HepG2 (cell line): ENCODE measurements around the gene SRCIN1. TPM values are rescaled to one million over a fixed set of nuclear protein-coding genes. Genes with fewer than 3 reads are reported as not detected.

ENCODE experiments used
- ATF7 ChIP-seq, 2 experiments: fragments of 450-650 bp in 1 of 2; sonication (generic) in 1 of 2; formaldehyde crosslinking in 1 of 2; IDR thresholded peaks; 2 replicates each; pipeline versions ENCODE4 v1.4.0 to v1.6.1; 2016 to 2020; ENCODE audit warnings: antibody characterized with exemption in 1 of 2, mild to moderate bottlenecking in 1 of 2, missing genetic modification reagents in 1 of 2
- ATM ChIP-seq: fragments of 450-650 bp; IDR thresholded peaks from 2 replicates; pipeline ENCODE4 v1.7.1; 2017; ENCODE audit warnings: mild to moderate bottlenecking, borderline replicate concordance
- DZIP1 ChIP-seq: sonication (generic); formaldehyde crosslinking; IDR thresholded peaks from 2 replicates; pipeline ENCODE4 v1.5.0; 2020; ENCODE audit warnings: mild to moderate bottlenecking, missing genetic modification reagents
- EED ChIP-seq: sonication (generic); formaldehyde crosslinking; IDR thresholded peaks from 2 replicates; pipeline ENCODE4 v1.5.0; 2020; ENCODE audit warnings: mild to moderate bottlenecking, missing genetic modification reagents
- FIP1L1 ChIP-seq: fragments of 200-400 bp; formaldehyde crosslinking; IDR thresholded peaks from 2 replicates; pipeline ENCODE4 v1.6.1; 2018; ENCODE audit warnings: low read depth, mild to moderate bottlenecking, low read length, moderate library complexity, borderline replicate concordance; ENCODE audit not compliant: insufficient read depth
- HMG20A ChIP-seq: IDR thresholded peaks from 2 replicates; pipeline ENCODE4 v1.6.1; 2016; ENCODE audit warnings: borderline replicate concordance
- MAZ ChIP-seq, 2 experiments: sonication (generic) in 1 of 2; formaldehyde crosslinking in 1 of 2; IDR thresholded peaks; 2 replicates each; pipeline versions ENCODE4 v1.5.0 to v1.6.1; 2012 to 2020; ENCODE audit warnings: low read depth in 2 of 2, mild to moderate bottlenecking in 2 of 2, borderline replicate concordance in 1 of 2, improper control_type of control experiment in 1 of 2, low read length in 1 of 2, missing genetic modification reagents in 1 of 2, moderate library complexity in 1 of 2
- PREB ChIP-seq: sonication (generic); formaldehyde crosslinking; IDR thresholded peaks from 2 replicates; pipeline ENCODE4 v1.4.0; 2020; ENCODE audit warnings: missing genetic modification reagents
- TBL1XR1 ChIP-seq: fragments of 150-350 bp; IDR thresholded peaks from 2 replicates; pipeline ENCODE4 v1.6.1; 2014; ENCODE audit warnings: borderline replicate concordance, low read length; ENCODE audit not compliant: partially characterized antibody
- TBX2 ChIP-seq: sonication (generic); formaldehyde crosslinking; IDR thresholded peaks from 2 replicates; pipeline ENCODE4 v1.5.0; 2020; ENCODE audit warnings: missing genetic modification reagents, mild to moderate bottlenecking, borderline replicate concordance
- ZNF33B ChIP-seq: sonication (generic); formaldehyde crosslinking; IDR thresholded peaks from 2 replicates; pipeline ENCODE4 v1.5.1; 2020; ENCODE audit warnings: mild to moderate bottlenecking, missing genetic modification reagents
- ZNF468 ChIP-seq: sonication (generic); formaldehyde crosslinking; IDR thresholded peaks from 2 replicates; pipeline ENCODE4 v1.8.0; 2022; ENCODE audit warnings: mild to moderate bottlenecking, moderate library complexity, missing genetic modification reagents
- ZNF547 ChIP-seq: sonication (generic); formaldehyde crosslinking; IDR thresholded peaks from 2 replicates; pipeline ENCODE4 v1.5.1; 2020; ENCODE audit warnings: mild to moderate bottlenecking, missing genetic modification reagents
- ZNF549 ChIP-seq: sonication (generic); formaldehyde crosslinking; IDR thresholded peaks from 2 replicates; pipeline ENCODE4 v1.5.0; 2020; ENCODE audit warnings: missing genetic modification reagents
- ZNF552 ChIP-seq: sonication (generic); formaldehyde crosslinking; IDR thresholded peaks from 2 replicates; pipeline ENCODE4 v1.9.0; 2022; ENCODE audit warnings: missing genetic modification reagents, mild to moderate bottlenecking, borderline replicate concordance
- ZNF619 ChIP-seq: sonication (generic); formaldehyde crosslinking; IDR thresholded peaks from 2 replicates; pipeline ENCODE4 v1.4.0; 2020; ENCODE audit warnings: mild to moderate bottlenecking, missing genetic modification reagents
- ZUFSP ChIP-seq: sonication (generic); formaldehyde crosslinking; IDR thresholded peaks from 2 replicates; pipeline ENCODE4 v1.9.0; 2021; ENCODE audit warnings: missing genetic modification reagents, mild to moderate bottlenecking, borderline replicate concordance
- polyA plus RNA-seq, 8 experiments: library from polyadenylated mRNA; depleted of rRNA in 3 of 8; stranded (reverse) in 7 of 8; unstranded in 1 of 8; fragments of >200 nt; fragmentation: Illumina TruSeq in 4 of 8; extraction: Trizol in 4 of 8; gene quantifications; 2 replicates each; pipeline versions ENCODE4 v1.2.1 to v1.2.3, GENCODE V29; 2011 to 2016; ENCODE audit warnings: low read depth in 4 of 8, missing spikeins in 1 of 8, mixed read lengths in 1 of 8; ENCODE audit not compliant: insufficient read depth in 1 of 8
- total RNA-seq, 5 experiments: library from RNA; depleted of rRNA; stranded (reverse); fragments of >200 nt; fragmentation: Illumina TruSeq; extraction: Trizol; gene quantifications; 2 replicates each; pipeline ENCODE4 v1.2.3, GENCODE V29; 2016; ENCODE audit warnings: low read depth in 1 of 5
- TF ChIP-seq, protein P1 (sequence below): sonication (generic); formaldehyde crosslinking; IDR thresholded peaks from 2 replicates; pipeline ENCODE4 v1.4.0; 2020; ENCODE audit warnings: missing genetic modification reagents
- TF ChIP-seq, protein P2 (sequence below): sonication (generic); formaldehyde crosslinking; IDR thresholded peaks from 2 replicates; pipeline ENCODE4 v1.8.1; 2023; ENCODE audit warnings: mild to moderate bottlenecking, moderate library complexity, missing genetic modification reagents

SRCIN1 gene
- total and polyA plus RNA-seq, 2 of the 13 experiments (the other 11 are each of a cell fraction or from before 2014, with no cell fraction given) = 1.2 to 9.6 TPM

DNA sequence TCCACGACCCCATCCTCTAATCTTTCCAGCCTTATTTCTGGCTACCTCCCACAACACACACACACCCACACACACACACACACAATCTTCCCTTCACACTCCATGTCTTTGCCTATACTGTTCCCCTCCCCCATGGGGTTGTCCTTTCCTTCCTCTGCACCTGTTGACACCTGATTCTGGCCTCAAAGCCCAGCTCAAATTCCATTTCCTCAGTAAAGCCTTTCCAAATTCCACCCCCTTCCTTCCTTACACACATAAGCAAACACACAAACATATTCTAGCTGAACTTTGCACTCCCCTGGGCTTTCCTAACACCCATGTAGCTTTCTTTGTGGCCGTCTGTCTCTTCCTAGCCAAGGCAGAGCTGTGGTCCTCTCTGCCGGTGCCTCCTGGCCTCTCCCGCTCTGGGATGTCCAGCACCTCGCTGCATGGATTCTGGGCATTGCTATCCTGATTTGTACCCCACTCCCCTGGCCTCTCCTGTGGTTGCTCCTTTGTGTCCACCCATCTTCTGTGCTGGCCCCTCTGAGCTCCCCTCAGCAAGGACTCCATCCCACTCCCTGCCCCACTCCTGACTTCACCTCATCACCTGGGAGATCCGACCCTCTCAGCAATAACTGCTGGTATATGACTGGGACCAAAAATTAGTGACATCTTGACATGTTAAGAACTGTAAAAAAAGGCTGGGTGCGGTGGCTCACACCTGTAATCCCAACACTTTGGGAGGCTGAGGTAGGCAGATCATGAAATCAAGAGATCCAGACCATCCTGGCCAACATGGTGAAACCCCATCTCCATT lies 8.4 kb upstream of the SRCIN1 start (continued):
- no peak for TF ChIP-seq PREB (CRISPR knock-in tag)
- 0 out of 2 replicates have a peak, but pooled peaks have one; percentile 75 for TF ChIP-seq ZNF552 (CRISPR knock-in tag)
- TF ChIP-seq ZNF547 (CRISPR knock-in tag) = no peak; the same call in 1 of the 2 replicates
- TF ChIP-seq ATF7 (IDR thresholded peaks at IDR 0.05) = peak; percentile 74
- TF ChIP-seq ATF7 (CRISPR knock-in tag; IDR thresholded peaks at IDR 0.05) = peak; percentile 91
- TF ChIP-seq EED (CRISPR knock-in tag) = 0 out of 2 replicates have a peak, but pooled peaks have one; percentile 62
- TF ChIP-seq HMG20A (CRISPR knock-in tag) = peak; percentile 93
- TF ChIP-seq ZNF549 (CRISPR knock-in tag) = no peak
- peak; percentile 63; the same call in 1 of the 2 replicates for TF ChIP-seq ZNF619 (CRISPR knock-in tag)
- no peak for TF ChIP-seq ZNF33B (CRISPR knock-in tag)
- TF ChIP-seq ATM = peak; percentile 81; the same call in 1 of the 2 replicates
- TF ChIP-seq, protein P1, sequence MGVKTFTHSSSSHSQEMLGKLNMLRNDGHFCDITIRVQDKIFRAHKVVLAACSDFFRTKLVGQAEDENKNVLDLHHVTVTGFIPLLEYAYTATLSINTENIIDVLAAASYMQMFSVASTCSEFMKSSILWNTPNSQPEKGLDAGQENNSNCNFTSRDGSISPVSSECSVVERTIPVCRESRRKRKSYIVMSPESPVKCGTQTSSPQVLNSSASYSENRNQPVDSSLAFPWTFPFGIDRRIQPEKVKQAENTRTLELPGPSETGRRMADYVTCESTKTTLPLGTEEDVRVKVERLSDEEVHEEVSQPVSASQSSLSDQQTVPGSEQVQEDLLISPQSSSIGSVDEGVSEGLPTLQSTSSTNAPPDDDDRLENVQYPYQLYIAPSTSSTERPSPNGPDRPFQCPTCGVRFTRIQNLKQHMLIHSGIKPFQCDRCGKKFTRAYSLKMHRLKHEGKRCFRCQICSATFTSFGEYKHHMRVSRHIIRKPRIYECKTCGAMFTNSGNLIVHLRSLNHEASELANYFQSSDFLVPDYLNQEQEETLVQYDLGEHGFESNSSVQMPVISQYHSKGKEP (CRISPR knock-in tag) = 0 out of 2 replicates have a peak, but pooled peaks have one; percentile 30
- TF ChIP-seq, protein P2, sequence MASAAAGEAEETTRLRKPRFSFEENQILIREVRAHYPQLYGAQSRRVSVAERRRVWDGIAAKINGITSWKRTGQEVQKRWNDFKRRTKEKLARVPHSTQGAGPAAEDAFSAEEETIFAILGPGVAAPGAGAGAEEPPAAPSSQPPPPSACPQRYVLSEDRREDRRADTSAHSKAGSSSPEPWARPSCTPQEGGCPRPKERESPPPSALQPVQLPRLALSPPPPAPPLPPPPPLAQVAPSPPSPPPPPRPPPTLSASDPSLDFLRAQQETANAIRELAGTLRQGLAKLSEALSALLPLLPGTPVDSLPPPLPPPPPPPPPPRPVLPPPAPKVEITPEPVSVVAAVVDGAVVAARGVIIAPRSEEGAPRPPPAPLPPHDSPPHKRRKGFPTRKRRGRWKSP (CRISPR knock-in tag) = peak; percentile 62; the same call in 1 of the 2 replicates
- TF ChIP-seq MAZ (IDR thresholded peaks at IDR 0.05; ENCODE audit: borderline replicate concordance, low read depth, low read length) = 0 out of 2 replicates have a peak, but pooled peaks have one; percentile 80
- peak; percentile 93 for TF ChIP-seq MAZ (CRISPR knock-in tag; IDR thresholded peaks at IDR 0.05; ENCODE audit: low read depth)
- TF ChIP-seq DZIP1 (CRISPR knock-in tag) = no peak; the same call in 1 of the 2 replicates
- no peak for TF ChIP-seq ZNF468 (CRISPR knock-in tag)
- TF ChIP-seq FIP1L1 = no peak
- TF ChIP-seq TBX2 (CRISPR knock-in tag) = peak; percentile 99
- TF ChIP-seq ZUFSP (CRISPR knock-in tag) = no peak
- no peak for TF ChIP-seq TBL1XR1
